H1 (cell line): Measurements from ENCODE around the gene PAX5. TPM values are rescaled to one million over a fixed set of nuclear protein-coding genes. Genes with fewer than 3 reads are reported as not detected.

Experiments used
- CHD7 ChIP-seq: fragments of 300-600 bp; sonication (generic); IDR thresholded peaks from 2 replicates; pipeline ENCODE4 v1.7.1; 2012; ENCODE audit warnings: low read length, moderate library complexity, mild to moderate bottlenecking, inconsistent platforms; ENCODE audit not compliant: insufficient replicate concordance
- EGR1 ChIP-seq: IDR thresholded peaks from 2 replicates; pipeline ENCODE4 v1.6.1; 2011; ENCODE audit warnings: low read depth, low read length, borderline replicate concordance
- GTF2F1 ChIP-seq: IDR thresholded peaks from 2 replicates; pipeline ENCODE4 v1.6.1; 2012; ENCODE audit warnings: low read depth, low read length, improper control_type of control experiment, borderline replicate concordance
- HDAC2 ChIP-seq, 2 experiments: fragments of 300-600 bp in 1 of 2; sonication (generic) in 1 of 2; IDR thresholded peaks; 2 replicates each; pipeline ENCODE4 v1.6.1; 2011 to 2012; ENCODE audit warnings: low read depth in 2 of 2, low read length in 2 of 2, mild to moderate bottlenecking in 2 of 2, moderate library complexity in 2 of 2, borderline replicate concordance in 1 of 2, inconsistent platforms in 1 of 2
- KDM1A ChIP-seq: fragments of 200-600, 300-600 bp; sonication (generic); IDR thresholded peaks from 2 replicates; pipeline ENCODE4 v1.7.1; 2016; ENCODE audit warnings: mild to moderate bottlenecking, low read length, borderline replicate concordance
- MAFK ChIP-seq: IDR thresholded peaks from 2 replicates; pipeline ENCODE4 v1.6.1; 2012; ENCODE audit warnings: low read depth, mild to moderate bottlenecking, improper control_type of control experiment, low read length
- MAX ChIP-seq: IDR thresholded peaks from 2 replicates; pipeline ENCODE4 v1.6.1; 2012; ENCODE audit warnings: inconsistent platforms
- POLR2AphosphoS5 ChIP-seq: IDR thresholded peaks from 2 replicates; pipeline ENCODE4 v1.6.1; 2011; ENCODE audit warnings: low read depth, low read length
- RAD21 ChIP-seq, 2 experiments: IDR thresholded peaks in 1 of 2; conservative IDR thresholded peaks in 1 of 2; 2 replicates each; pipeline ENCODE4 v1.6.1; 2011; ENCODE audit warnings: low read depth in 2 of 2, low read length in 2 of 2, improper control_type of control experiment in 1 of 2, inconsistent platforms in 1 of 2, mild to moderate bottlenecking in 1 of 2, moderate library complexity in 1 of 2
- RFX5 ChIP-seq: IDR thresholded peaks from 2 replicates; pipeline ENCODE4 v1.6.1; 2011; ENCODE audit warnings: low read depth, low read length, improper control_type of control experiment, borderline replicate concordance
- SIRT6 ChIP-seq: IDR thresholded peaks from one replicate; pipeline ENCODE4 v1.7.1; 2012; ENCODE audit warnings: low read length, inconsistent platforms
- polyA plus RNA-seq, 7 experiments: library from polyadenylated mRNA; depleted of rRNA in 3 of 7; stranded (reverse) in 5 of 7; unstranded in 2 of 7; fragments of >200 nt in 5 of 7; fragments of 200-250 nt in 2 of 7; gene quantifications; 1 replicate in 5 of 7; 2 replicates in 1 of 7; 4 replicates in 1 of 7; pipeline versions ENCODE4 v1.2.1 to v1.2.3, GENCODE V29; 2011 to 2013; ENCODE audit warnings: missing spikeins in 2 of 7, mixed read lengths in 2 of 7
- total RNA-seq: library from RNA; stranded (reverse); fragmentation: NEBNext Ultra II Directional; extraction: Animal tissue kit (Norgen Biotek cat#: 25700); gene quantifications from 2 replicates; pipeline ENCODE4 v1.2.1, GENCODE V29; 2021

PAX5 gene
- total and polyA plus RNA-seq, 2 of the 8 experiments (the other 6 are each of a cell fraction or from before 2014, with no cell fraction given), result 0.29 to 0.43 TPM

- TF ChIP-seq CHD7 (no peak), MAFK (no peak), EGR1 (no peak), RFX5 (no peak), POLR2AphosphoS5 (no peak), SIRT6 (no peak), MAX (no peak), KDM1A (no peak), GTF2F1 (no peak), HDAC2 (IDR thresholded peaks at IDR 0.05; ENCODE audit: borderline replicate concordance in 1 of 2, low read depth in 2 of 2, low read length in 2 of 2) (no peak), RAD21 (IDR thresholded peaks at IDR 0.05 in 1 of 2, conservative IDR thresholded peaks at IDR 0.05 in 1 of 2; ENCODE audit: low read depth in 2 of 2, low read length in 2 of 2) (no peak)
Measured at GRCh38 chr9:36941441-36941840, 92.6 kb downstream of the PAX5 start (continued).
